ENCODE data around the gene BEST2. TPM values are rescaled to one million over a fixed set of nuclear protein-coding genes. Genes with fewer than 3 reads are reported as not detected.
A peak's percentile ranks its signal among the peaks of the same experiment; 100 is the strongest.

BEST2 gene
- total RNA-seq, 1 donor from 2014 or later = not detected

- intact Hi-C loops (cut with DNase I) = loop anchor here (5.0 kb wide), 1 partner anchor 39 kb away; the partner anchor contains the start of genes PRDX2 and THSD8
- no peak for DNase-seq (ENCODE audit: low spot score)
- ATAC-seq = peak; percentile 9
Observed at GRCh38 chr19:12763100-12763499, 11.5 kb downstream of the BEST2 start.

GRCh38 chr19:12764698-12765097, 13.1 kb downstream of the BEST2 start:
- intact Hi-C loops (cut with DNase I) = loop anchor here (5.0 kb wide), 1 partner anchor 38 kb away; the partner anchor contains the start of genes PRDX2 and THSD8
- DNase-seq (ENCODE audit: low spot score) (no peak), ATAC-seq (no peak)

GRCh38 chr19:12766051-12766521, 14.5 kb downstream of the BEST2 start:
- peak; percentile 89 for ATAC-seq
- intact Hi-C loops (cut with DNase I) = no loop called here
- DNase-seq (ENCODE audit: low spot score) = peak; percentile 86

- no peak for ATAC-seq
- intact Hi-C loops (cut with DNase I) = no loop called here
- DNase-seq (ENCODE audit: low spot score) = no peak
Observed at GRCh38 chr19:12767150-12767549, 15.6 kb downstream of the BEST2 start.

GRCh38 chr19:12767666-12768065, 16.1 kb downstream of the BEST2 start:
- DNase-seq (ENCODE audit: low spot score) = no peak
- intact Hi-C loops (cut with DNase I) = no loop called here

GRCh38 chr19:12769689-12770088, 18.1 kb downstream of the BEST2 start:
- intact Hi-C loops (cut with DNase I) = no loop called here
- DNase-seq (ENCODE audit: low spot score) (no peak), ATAC-seq (no peak)

More at GRCh38 chr19:12767666-12768065, 16.1 kb downstream of the BEST2 start:
- ATAC-seq = no peak

GRCh38 chr19:12770922-12771321, 19.3 kb downstream of the BEST2 start:
- DNase-seq (ENCODE audit: low spot score) (no peak), ATAC-seq (no peak)
- intact Hi-C loops (cut with DNase I) = no loop called here

- no peak for ATAC-seq
- no peak for DNase-seq (ENCODE audit: low spot score)
- intact Hi-C loops (cut with DNase I) = no loop called here
Observed at GRCh38 chr19:12772323-12772722, 20.7 kb downstream of the BEST2 start.

GRCh38 chr19:12773571-12773970, 22.0 kb downstream of the BEST2 start:
- DNase-seq (ENCODE audit: low spot score) (no peak), ATAC-seq (no peak)
- intact Hi-C loops (cut with DNase I) = no loop called here

- no peak for DNase-seq (ENCODE audit: low spot score)
Observed at GRCh38 chr19:12774588-12775555, 23.3 kb downstream of the BEST2 start, which contains the start of gene HOOK2. Gene HOOK2, minus strand, starts transcription at chr19:12775552. Its CDS starts 103 bp downstream, at chr19:12775449.

GRCh38 chr19:12777217-12778016, 25.8 kb downstream of the BEST2 start:
- intact Hi-C loops (cut with DNase I) = loop anchor here (2.0 kb wide), 1 partner anchor 17 kb away; no protein-coding TSS in a partner anchor
- ATAC-seq (peak; percentile 68), DNase-seq (ENCODE audit: low spot score) (peak; percentile 91)

More at GRCh38 chr19:12774588-12775555, 23.3 kb downstream of the BEST2 start, which contains the start of gene HOOK2:
- no peak for ATAC-seq
- intact Hi-C loops (cut with DNase I) = no loop called here

GRCh38 chr19:12778017-12778904, 26.7 kb downstream of the BEST2 start:
- DNase-seq (ENCODE audit: low spot score) (peak; percentile 85), ATAC-seq (peak; percentile 56)
- intact Hi-C loops (cut with DNase I) = no loop called here

GRCh38 chr19:12778905-12779161, 27.2 kb downstream of the BEST2 start:
- intact Hi-C loops (cut with DNase I) = no loop called here
- ATAC-seq (no peak), DNase-seq (ENCODE audit: low spot score) (no peak)

- DNase-seq (ENCODE audit: low spot score) (peak; percentile 77), ATAC-seq (peak; percentile 6)
- intact Hi-C loops (cut with DNase I) = no loop called here
Observed at GRCh38 chr19:12779162-12779993, 27.8 kb downstream of the BEST2 start.

- DNase-seq (ENCODE audit: low spot score) (no peak), ATAC-seq (no peak)
- intact Hi-C loops (cut with DNase I) = no loop called here
Observed at GRCh38 chr19:12782174-12782423, 30.5 kb downstream of the BEST2 start.

- DNase-seq (ENCODE audit: low spot score) (peak; percentile 95), ATAC-seq (peak; percentile 63)
- intact Hi-C loops (cut with DNase I) = no loop called here
Observed at GRCh38 chr19:12782424-12783290, 31.1 kb downstream of the BEST2 start.

- ATAC-seq (no peak), DNase-seq (ENCODE audit: low spot score) (no peak)
- intact Hi-C loops (cut with DNase I) = no loop called here
Observed at GRCh38 chr19:12783291-12783848, 31.8 kb downstream of the BEST2 start.
